Measurements from ENCODE around the gene DGCR8.

- TF ChIP-seq CTCF (IDR thresholded peaks at IDR 0.05) (no peak), POLR2A (IDR thresholded peaks at IDR 0.05) (no peak)
These were observed 35.8 kb downstream of the DGCR8 start, which contains the start of gene RANBP1 for GRCh38 chr22:20115691-20116375.
